Neural crest cell (in vitro differentiated cells): Measurements from ENCODE around the gene DYRK1B. TPM values are rescaled to one million over a fixed set of nuclear protein-coding genes. Genes with fewer than 3 reads are reported as not detected.
"Not testable (repeated sequence)": the region's sequence is repeated elsewhere in the genome, so short reads cannot be mapped to it uniquely, and the experiment has no call there.

Experiments used
- DNase-seq: peaks from one replicate; pipeline ENCODE4 v3.0.0; 2021; ENCODE audit warnings: low read depth, mixed read lengths, low spot score
- H3K27ac Mint-ChIP-seq: one replicate; pipeline ENCODE4 v1.8.0; 2021; ENCODE audit warnings: mild to moderate bottlenecking, mixed read lengths; ENCODE audit not compliant: unreplicated experiment
- H3K27me3 Mint-ChIP-seq: 2 replicates; pipeline ENCODE4 v1.8.0; 2021; ENCODE audit warnings: low read depth, mild to moderate bottlenecking, mixed read lengths
- H3K36me3 Mint-ChIP-seq: 2 replicates; pipeline ENCODE4 v1.8.0; 2021; ENCODE audit warnings: low read depth, mild to moderate bottlenecking, mixed read lengths
- H3K4me1 Mint-ChIP-seq: 2 replicates; pipeline ENCODE4 v1.8.0; 2021; ENCODE audit warnings: mixed read lengths
- H3K4me3 Mint-ChIP-seq: one replicate; pipeline ENCODE4 v1.8.0; 2021; ENCODE audit warnings: mild to moderate bottlenecking, mixed read lengths
- H3K9me3 Mint-ChIP-seq: 2 replicates; pipeline ENCODE4 v1.8.0; 2021; ENCODE audit warnings: mixed read lengths
- CTCF ChIP-seq: fragments of 200-600 bp; sonication (generic); conservative IDR thresholded peaks from 2 replicates; pipeline ENCODE4 v1.5.0; 2021; ENCODE audit warnings: antibody characterized with exemption, mild to moderate bottlenecking
- total RNA-seq: library from RNA; stranded (reverse); gene quantifications from 2 replicates; pipeline ENCODE4 v1.2.1, GENCODE V29; 2021

DYRK1B gene
- total RNA-seq, 1 donor from 2014 or later = 44.9 TPM

GRCh38 chr19:39816287-39817048 lies 17.5 kb downstream of the DYRK1B start:
- Mint-ChIP-seq H3K4me3 (no peak overlapping the region), H3K36me3 (no peaks in the 10 kb centered on the region), H3K4me1 (no peaks in the 10 kb centered on the region), H3K27me3 (no peaks in the 10 kb centered on the region), H3K27ac (no peak overlapping the region), H3K9me3 (no peaks in the 10 kb centered on the region)
- DNase-seq = no peak
- no peak for TF ChIP-seq CTCF

- no peaks in the 10 kb centered on the region for H3K9me3 Mint-ChIP-seq
- TF ChIP-seq CTCF = no peak
- H3K36me3 Mint-ChIP-seq = no peaks in the 10 kb centered on the region
- DNase-seq = no peak
- H3K4me1 Mint-ChIP-seq = no peaks in the 10 kb centered on the region
- H3K4me3 Mint-ChIP-seq = no peak overlapping the region
- no peaks in the 10 kb centered on the region for H3K27me3 Mint-ChIP-seq
- no peak overlapping the region for H3K27ac Mint-ChIP-seq
Measured at GRCh38 chr19:39814595-39814994, 19.4 kb downstream of the DYRK1B start.

- not testable (repeated sequence) for H3K27ac Mint-ChIP-seq, DNase-seq, H3K9me3 Mint-ChIP-seq, H3K36me3 Mint-ChIP-seq, H3K4me3 Mint-ChIP-seq, H3K4me1 Mint-ChIP-seq, H3K27me3 Mint-ChIP-seq
Measured at GRCh38 chr19:39814111-39814510, 19.9 kb downstream of the DYRK1B start.

GRCh38 chr19:39813264-39813993 lies 20.5 kb downstream of the DYRK1B start:
- Mint-ChIP-seq H3K27ac (no peak overlapping the region), H3K9me3 (no peaks in the 10 kb centered on the region), H3K4me1 (no peaks in the 10 kb centered on the region), H3K4me3 (no peak overlapping the region), H3K36me3 (no peaks in the 10 kb centered on the region), H3K27me3 (no peaks in the 10 kb centered on the region)
- DNase-seq = no peak
- no peak for TF ChIP-seq CTCF

- no peak for DNase-seq
- Mint-ChIP-seq H3K27me3 (no peaks in the 10 kb centered on the region), H3K9me3 (peaks cover 3% of the 10 kb centered on the region), H3K27ac (no peak overlapping the region), H3K36me3 (no peaks in the 10 kb centered on the region), H3K4me3 (no peak overlapping the region), H3K4me1 (no peaks in the 10 kb centered on the region)
- no peak for TF ChIP-seq CTCF
Measured at GRCh38 chr19:39811064-39811463, 22.9 kb downstream of the DYRK1B start.

GRCh38 chr19:39810424-39810823 lies 23.5 kb downstream of the DYRK1B start:
- H3K27ac Mint-ChIP-seq = no peak overlapping the region
- H3K4me1 Mint-ChIP-seq = no peaks in the 10 kb centered on the region
- no peak for TF ChIP-seq CTCF
- no peaks in the 10 kb centered on the region for H3K36me3 Mint-ChIP-seq
- H3K27me3 Mint-ChIP-seq = no peaks in the 10 kb centered on the region
- DNase-seq = no peak
- H3K9me3 Mint-ChIP-seq = peaks cover 3% of the 10 kb centered on the region
- no peak overlapping the region for H3K4me3 Mint-ChIP-seq
